ENCODE results near the gene OR14I1.

OR14I1 gene

DNA sequence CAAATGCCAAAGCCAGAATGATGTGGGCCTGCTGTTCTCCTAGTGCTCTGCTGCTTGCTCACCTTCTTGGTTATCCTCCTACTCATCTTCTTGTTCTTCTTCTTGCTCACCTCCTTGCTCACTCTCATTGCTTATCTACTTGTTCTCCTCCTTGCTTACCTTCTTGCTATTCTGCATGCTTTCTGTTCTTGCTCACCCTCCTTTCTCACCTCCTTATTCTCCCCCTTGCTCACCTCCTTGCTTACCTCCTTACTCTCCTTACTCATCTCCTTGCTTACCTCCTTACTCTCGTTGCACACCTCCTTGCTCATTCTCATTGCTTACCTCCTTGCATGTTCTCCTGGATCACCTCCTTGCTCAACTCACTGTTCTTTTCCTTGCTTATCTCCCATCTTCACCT lies at the start of gene OR14I1:
TSS of gene OR14I1 (minus strand) at position 53 of the 400 bp plus-strand sequence.
- no peak for DNase-seq (ENCODE audit: low read depth)

DNA sequence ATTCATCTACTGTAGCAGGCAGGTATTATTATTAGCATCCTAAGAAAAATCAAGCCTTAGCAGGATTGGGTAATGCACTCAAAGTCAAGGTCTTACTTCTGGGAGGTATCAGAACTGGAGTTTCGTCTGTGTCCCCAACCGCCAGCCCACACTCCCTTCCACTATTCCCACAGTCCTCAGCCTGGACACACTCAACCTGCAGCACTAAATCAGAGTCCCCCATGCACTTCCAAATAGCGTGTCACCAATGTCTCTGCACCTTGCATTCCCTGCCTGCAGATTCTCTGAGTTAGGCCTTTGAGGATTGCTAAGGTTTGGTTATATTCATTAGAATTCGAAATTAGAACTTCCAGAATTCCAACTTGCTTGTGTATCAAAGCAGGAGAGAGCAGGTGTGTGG lies 49.1 kb upstream of the OR14I1 start:
- no peak for DNase-seq (ENCODE audit: low read depth)

DNA sequence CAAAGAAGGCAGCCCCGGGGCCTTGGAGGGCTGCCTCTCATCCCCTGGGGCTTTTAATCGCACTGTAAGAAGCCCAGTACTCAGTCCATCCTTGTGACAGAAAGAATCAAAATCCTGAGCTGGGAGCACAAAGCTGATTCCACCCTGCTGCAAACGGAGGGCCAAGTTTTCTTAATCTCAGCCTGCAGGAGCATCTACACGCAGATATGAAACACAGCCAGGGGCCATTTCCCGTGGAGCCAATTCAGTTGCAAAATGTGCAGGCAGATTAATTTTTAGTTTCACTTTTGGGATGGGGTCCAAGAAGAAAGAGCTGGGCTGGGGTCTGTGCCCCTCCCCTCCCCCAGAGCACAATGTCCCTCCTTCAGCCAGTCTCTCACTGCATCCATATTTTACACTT lies 48.6 kb upstream of the OR14I1 start:
- no peak for DNase-seq (ENCODE audit: low read depth)

GRCh38 chr1:248750496-248750895 lies 47.9 kb upstream of the OR14I1 start:
- no peak for DNase-seq (ENCODE audit: low read depth)

GRCh38 chr1:248748211-248748610 lies 45.6 kb upstream of the OR14I1 start:
- DNase-seq (ENCODE audit: low read depth) = no peak

GRCh38 chr1:248740876-248741275 lies 38.3 kb upstream of the OR14I1 start:
- no peak for DNase-seq (ENCODE audit: low read depth)

GRCh38 chr1:248739572-248740205 lies 37.1 kb upstream of the OR14I1 start:
- DNase-seq (ENCODE audit: low read depth) = no peak

- no peak for DNase-seq (ENCODE audit: low read depth)
Measured at GRCh38 chr1:248737457-248737856, 34.9 kb upstream of the OR14I1 start.

DNA sequence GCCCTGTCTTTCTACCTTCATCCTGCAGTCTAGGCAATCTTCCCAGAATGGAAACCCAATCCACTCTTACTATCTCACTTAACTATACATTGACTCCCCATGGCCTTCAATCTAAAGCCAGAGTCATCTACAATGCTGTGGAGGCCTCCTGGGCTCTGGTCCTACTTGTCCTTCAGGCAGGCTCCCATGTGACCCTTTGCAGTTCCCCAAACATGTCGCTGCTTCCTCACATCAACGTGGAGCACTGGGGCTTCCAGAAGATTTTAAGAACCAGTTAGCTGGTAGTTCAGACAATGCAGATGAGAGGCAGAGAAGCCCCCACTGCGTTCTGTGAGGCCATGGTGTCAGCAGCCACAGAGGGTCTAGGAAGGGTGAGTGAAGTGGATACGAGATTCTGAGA lies 34.4 kb upstream of the OR14I1 start:
- no peak for DNase-seq (ENCODE audit: low read depth)

- no peak for DNase-seq (ENCODE audit: low read depth)
Measured at GRCh38 chr1:248733566-248733965, 31.0 kb upstream of the OR14I1 start.

GRCh38 chr1:248730507-248731335 lies 28.2 kb upstream of the OR14I1 start:
- DNase-seq (ENCODE audit: low read depth) = no peak

- DNase-seq (ENCODE audit: low read depth) = no peak
Measured at GRCh38 chr1:248714248-248714647, 11.7 kb upstream of the OR14I1 start.

- DNase-seq (ENCODE audit: low read depth) = no peak
Measured at GRCh38 chr1:248710305-248710900, 7.8 kb upstream of the OR14I1 start.

DNA sequence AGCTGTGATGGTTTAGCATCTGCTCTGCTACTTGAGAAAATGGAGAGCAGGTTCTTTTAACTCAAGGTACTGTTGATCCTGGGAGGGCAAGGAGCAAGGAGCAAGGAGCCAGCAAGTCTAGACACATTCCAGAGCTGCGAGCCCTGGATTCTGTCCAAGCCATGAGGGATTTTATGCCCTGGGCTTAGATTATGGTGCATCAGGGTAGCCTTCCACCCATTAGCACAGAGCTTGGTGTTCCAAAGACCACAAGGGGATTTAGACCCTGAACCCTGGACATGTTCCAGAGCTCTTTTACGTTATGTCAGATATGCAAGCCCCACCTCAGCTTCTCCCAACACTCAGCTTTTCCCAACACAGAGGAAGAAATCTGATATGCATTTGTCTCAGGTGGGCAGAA lies 2.0 kb upstream of the OR14I1 start:
- DNase-seq (ENCODE audit: low read depth) = no peak

DNA sequence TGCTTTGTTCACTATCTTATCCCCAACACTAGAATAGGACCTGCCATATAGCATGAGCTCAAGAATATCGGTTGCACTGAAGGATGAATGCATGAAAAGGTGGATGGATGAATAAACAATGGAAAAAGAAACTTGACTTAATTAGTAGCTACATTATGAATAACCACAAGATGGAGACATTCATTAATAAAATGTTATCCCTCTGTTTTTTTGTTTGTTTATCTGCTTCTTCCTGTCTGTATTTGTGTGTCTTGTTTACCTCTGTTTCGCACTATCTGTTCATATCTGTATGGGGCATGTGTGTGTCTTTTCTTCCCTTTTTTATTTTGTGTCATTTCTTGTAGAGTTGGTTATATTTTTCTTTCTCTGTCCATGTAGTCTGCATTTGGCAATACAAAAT lies 1.1 kb upstream of the OR14I1 start:
- no peak for DNase-seq (ENCODE audit: low read depth)

- no peak for DNase-seq (ENCODE audit: low read depth)
Measured at GRCh38 chr1:248699099-248699498, 3.5 kb downstream of the OR14I1 start.

GRCh38 chr1:248697907-248698306 lies 4.7 kb downstream of the OR14I1 start:
- no peak for DNase-seq (ENCODE audit: low read depth)

- DNase-seq (ENCODE audit: low read depth) = no peak
Measured at GRCh38 chr1:248696774-248697173, 5.8 kb downstream of the OR14I1 start.

GRCh38 chr1:248696261-248696660 lies 6.3 kb downstream of the OR14I1 start:
- DNase-seq (ENCODE audit: low read depth) = no peak

- DNase-seq (ENCODE audit: low read depth) = no peak
Measured at GRCh38 chr1:248695451-248696132, 7.0 kb downstream of the OR14I1 start.

DNA sequence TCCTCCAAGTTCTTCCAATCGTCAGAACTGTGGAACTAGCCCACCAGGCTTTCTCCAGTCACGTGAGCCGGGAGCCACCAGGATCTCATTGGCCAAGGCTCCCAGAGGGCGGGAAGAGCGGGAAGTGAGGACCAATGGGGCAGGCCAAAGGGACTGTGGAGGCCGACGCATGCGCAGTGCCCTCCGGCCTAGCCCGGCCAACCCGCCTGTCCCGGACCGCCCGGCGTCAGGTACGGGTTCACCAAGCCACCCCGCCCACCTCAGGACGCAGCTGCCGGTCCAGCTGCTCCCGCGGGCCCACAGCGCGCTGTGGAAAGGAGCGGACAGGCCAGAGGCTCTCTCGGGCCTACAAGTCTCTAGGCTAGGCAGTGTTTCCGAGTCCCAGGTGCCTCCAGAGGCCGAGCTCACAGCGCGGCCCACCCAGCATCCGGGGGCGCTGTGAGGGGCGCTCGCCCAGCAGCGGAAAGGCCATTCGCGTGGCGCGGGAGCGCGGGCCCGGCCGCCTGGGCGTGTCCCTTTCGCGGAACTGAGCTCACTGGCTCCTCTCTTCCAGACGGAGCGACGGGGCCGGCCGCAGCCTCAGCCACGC lies 10.9 kb downstream of the OR14I1 start:
- no peak for DNase-seq (ENCODE audit: low read depth)

Measured in CMK (cell line).